HepG2 (cell line): ENCODE data around the gene ZBTB25. TPM values are rescaled to one million over a fixed set of nuclear protein-coding genes. Genes with fewer than 3 reads are reported as not detected.

Experiments used
- ATF7-NPFF ChIP-seq: sonication (generic); formaldehyde crosslinking; IDR thresholded peaks from 2 replicates; pipeline ENCODE4 v1.8.1; 2023; ENCODE audit warnings: mild to moderate bottlenecking, low read depth, missing genetic modification reagents, moderate library complexity
- FOXP4 ChIP-seq: sonication (generic); formaldehyde crosslinking; IDR thresholded peaks from 2 replicates; pipeline ENCODE4 v1.4.0; 2020; ENCODE audit warnings: missing genetic modification reagents
- KDM2A ChIP-seq: sonication (generic); formaldehyde crosslinking; IDR thresholded peaks from 2 replicates; pipeline ENCODE4 v1.4.0; 2020; ENCODE audit warnings: low read depth, missing genetic modification reagents, borderline replicate concordance
- MTF2 ChIP-seq: sonication (generic); formaldehyde crosslinking; IDR thresholded peaks from 2 replicates; pipeline ENCODE4 v1.5.0; 2020; ENCODE audit warnings: missing genetic modification reagents, borderline replicate concordance
- NCOA5 ChIP-seq: sonication (generic); formaldehyde crosslinking; IDR thresholded peaks from 2 replicates; pipeline ENCODE4 v1.4.0; 2020; ENCODE audit warnings: missing genetic modification reagents
- NKX3-1 ChIP-seq: sonication (generic); formaldehyde crosslinking; IDR thresholded peaks from 2 replicates; pipeline ENCODE4 v1.5.0; 2020; ENCODE audit warnings: missing genetic modification reagents
- SALL1 ChIP-seq: sonication (generic); formaldehyde crosslinking; IDR thresholded peaks from 2 replicates; pipeline ENCODE4 v1.8.0; 2022; ENCODE audit warnings: mild to moderate bottlenecking, missing genetic modification reagents
- SAP130 ChIP-seq: IDR thresholded peaks from 2 replicates; pipeline ENCODE4 v1.6.1; 2016; ENCODE audit warnings: low read depth
- SMAD1 ChIP-seq: sonication (generic); formaldehyde crosslinking; IDR thresholded peaks from 2 replicates; pipeline ENCODE4 v1.4.0; 2020; ENCODE audit warnings: missing genetic modification reagents, low read depth, mild to moderate bottlenecking, borderline replicate concordance
- SOX6 ChIP-seq, 2 experiments: fragments of 450-650 bp in 1 of 2; sonication (generic) in 1 of 2; formaldehyde crosslinking in 1 of 2; IDR thresholded peaks; 2 replicates each; pipeline versions ENCODE4 v1.4.0 to v1.6.1; 2017 to 2020; ENCODE audit warnings: antibody characterized with exemption in 1 of 2, mild to moderate bottlenecking in 1 of 2, missing genetic modification reagents in 1 of 2
- ZNF264 ChIP-seq: sonication (generic); formaldehyde crosslinking; IDR thresholded peaks from 2 replicates; pipeline ENCODE4 v1.4.0; 2020; ENCODE audit warnings: missing genetic modification reagents
- ZNF318 ChIP-seq: sonication (generic); formaldehyde crosslinking; IDR thresholded peaks from 2 replicates; pipeline ENCODE4 v1.4.0; 2020; ENCODE audit warnings: mild to moderate bottlenecking, missing genetic modification reagents
- ZNF574 ChIP-seq: sonication (generic); formaldehyde crosslinking; IDR thresholded peaks from 2 replicates; pipeline ENCODE4 v1.4.0; 2020; ENCODE audit warnings: missing genetic modification reagents
- ZNF746 ChIP-seq: sonication (generic); formaldehyde crosslinking; IDR thresholded peaks from 2 replicates; pipeline ENCODE4 v1.8.0; 2022; ENCODE audit warnings: mild to moderate bottlenecking, missing genetic modification reagents
- polyA plus RNA-seq, 8 experiments: library from polyadenylated mRNA; depleted of rRNA in 3 of 8; stranded (reverse) in 7 of 8; unstranded in 1 of 8; fragments of >200 nt; fragmentation: Illumina TruSeq in 4 of 8; extraction: Trizol in 4 of 8; gene quantifications; 2 replicates each; pipeline versions ENCODE4 v1.2.1 to v1.2.3, GENCODE V29; 2011 to 2016; ENCODE audit warnings: low read depth in 4 of 8, missing spikeins in 1 of 8, mixed read lengths in 1 of 8; ENCODE audit not compliant: insufficient read depth in 1 of 8
- total RNA-seq, 5 experiments: library from RNA; depleted of rRNA; stranded (reverse); fragments of >200 nt; fragmentation: Illumina TruSeq; extraction: Trizol; gene quantifications; 2 replicates each; pipeline ENCODE4 v1.2.3, GENCODE V29; 2016; ENCODE audit warnings: low read depth in 1 of 5

ZBTB25 gene
- total and polyA plus RNA-seq, 2 of the 13 experiments (the other 11 are each of a cell fraction or from before 2014, with no cell fraction given) = 3.5 to 7.6 TPM

- TF ChIP-seq ZNF574 (CRISPR knock-in tag) = peak; percentile 75; the same call in 1 of the 2 replicates
- no peak for TF ChIP-seq NKX3-1 (CRISPR knock-in tag)
- no peak; the same call in 1 of the 2 replicates for TF ChIP-seq KDM2A (CRISPR knock-in tag)
- no peak for TF ChIP-seq SMAD1 (CRISPR knock-in tag)
- no peak for TF ChIP-seq NCOA5
- TF ChIP-seq MTF2 = peak; percentile 61; the same call in 1 of the 2 replicates
- no peak for TF ChIP-seq SOX6 (IDR thresholded peaks at IDR 0.05)
- TF ChIP-seq SOX6 (CRISPR knock-in tag; IDR thresholded peaks at IDR 0.05) = no peak
- TF ChIP-seq ATF7-NPFF (CRISPR knock-in tag) = peak; percentile 64; the same call in 1 of the 2 replicates
- TF ChIP-seq FOXP4 = peak; percentile 32
- peak; percentile 60 for TF ChIP-seq SAP130
- TF ChIP-seq ZNF318 (CRISPR knock-in tag) = no peak
- peak; percentile 40 for TF ChIP-seq ZNF746 (CRISPR knock-in tag)
- peak; percentile 40; the same call in 1 of the 2 replicates for TF ChIP-seq ZNF264 (CRISPR knock-in tag)
- peak; percentile 88 for TF ChIP-seq SALL1 (CRISPR knock-in tag)
Observed at GRCh38 chr14:64503434-64504309, at the start of gene ZBTB25 (continued).
